ENCODE measurements around the gene ARHGEF12.

ARHGEF12 gene

GRCh38 chr11:120327311-120327710, 8.9 kb upstream of the ARHGEF12 start:
- no peak for DNase-seq (ENCODE audit: low read depth)
- no peak for TF ChIP-seq CTCF (IDR thresholded peaks at IDR 0.05; ENCODE audit: low read depth, low read length, missing control alignments)
- no peak overlapping the region for H3K4me3 ChIP-seq (ENCODE audit: low read depth, low read length)

GRCh38 chr11:120329556-120329955, 6.7 kb upstream of the ARHGEF12 start:
- H3K4me3 ChIP-seq (ENCODE audit: low read depth, low read length) = no peak overlapping the region
- no peak for TF ChIP-seq CTCF (IDR thresholded peaks at IDR 0.05; ENCODE audit: low read depth, low read length, missing control alignments)
- no peak for DNase-seq (ENCODE audit: low read depth)

- TF ChIP-seq CTCF (IDR thresholded peaks at IDR 0.05; ENCODE audit: low read depth, low read length, missing control alignments) = no peak
- DNase-seq (ENCODE audit: low read depth) = no peak
- H3K4me3 ChIP-seq (ENCODE audit: low read depth, low read length) = no peak overlapping the region
Measured at GRCh38 chr11:120330045-120330444, 6.2 kb upstream of the ARHGEF12 start.

- DNase-seq (ENCODE audit: low read depth) = no peak
- no peak for TF ChIP-seq CTCF (IDR thresholded peaks at IDR 0.05; ENCODE audit: low read depth, low read length, missing control alignments)
- H3K4me3 ChIP-seq (ENCODE audit: low read depth, low read length) = no peak overlapping the region
Measured at GRCh38 chr11:120331301-120331996, 4.8 kb upstream of the ARHGEF12 start.

- TF ChIP-seq CTCF (IDR thresholded peaks at IDR 0.05; ENCODE audit: low read depth, low read length, missing control alignments) = no peak
- DNase-seq (ENCODE audit: low read depth) = no peak
- H3K4me3 ChIP-seq (ENCODE audit: low read depth, low read length) = no peak overlapping the region
Measured at GRCh38 chr11:120332822-120333716, 3.1 kb upstream of the ARHGEF12 start.

GRCh38 chr11:120333801-120334200, 2.4 kb upstream of the ARHGEF12 start:
- TF ChIP-seq CTCF (IDR thresholded peaks at IDR 0.05; ENCODE audit: low read depth, low read length, missing control alignments) = no peak
- H3K4me3 ChIP-seq (ENCODE audit: low read depth, low read length) = no peak overlapping the region
- no peak for DNase-seq (ENCODE audit: low read depth)
